GM21723 (cell line): ENCODE measurements around the gene CDYL2.

Source experiments
- ATAC-seq: cut with Tn5 transposase; IDR thresholded peaks from one replicate; pipeline ENCODE4 v1.9.1; 2021; ENCODE audit warnings: mild to moderate bottlenecking, moderate library complexity; ENCODE audit not compliant: unreplicated experiment

Gene CDYL2

DNA sequence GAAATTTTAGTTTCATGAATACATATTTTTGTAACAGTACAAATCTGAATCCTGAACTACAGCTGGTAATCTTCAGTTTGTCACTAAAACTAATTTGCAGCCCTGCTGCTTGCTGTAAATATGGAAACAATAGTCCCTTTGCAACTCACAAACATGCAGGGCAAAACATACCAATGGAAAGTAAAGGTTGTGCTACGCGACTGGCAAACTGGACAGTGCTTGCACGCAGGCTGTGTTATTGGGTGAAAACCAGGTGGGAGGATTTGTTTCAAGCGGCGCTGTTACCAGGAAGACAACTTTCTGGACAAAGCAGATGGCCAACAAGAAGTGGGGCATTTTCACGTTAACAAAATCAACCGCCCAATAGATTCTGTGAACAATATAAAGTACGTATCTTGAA is 93.5 kb downstream of the CDYL2 start:
- peak; percentile 57 for ATAC-seq

- ATAC-seq, result no peak
Observed at GRCh38 chr16:80708823-80709222, 95.6 kb downstream of the CDYL2 start.

DNA sequence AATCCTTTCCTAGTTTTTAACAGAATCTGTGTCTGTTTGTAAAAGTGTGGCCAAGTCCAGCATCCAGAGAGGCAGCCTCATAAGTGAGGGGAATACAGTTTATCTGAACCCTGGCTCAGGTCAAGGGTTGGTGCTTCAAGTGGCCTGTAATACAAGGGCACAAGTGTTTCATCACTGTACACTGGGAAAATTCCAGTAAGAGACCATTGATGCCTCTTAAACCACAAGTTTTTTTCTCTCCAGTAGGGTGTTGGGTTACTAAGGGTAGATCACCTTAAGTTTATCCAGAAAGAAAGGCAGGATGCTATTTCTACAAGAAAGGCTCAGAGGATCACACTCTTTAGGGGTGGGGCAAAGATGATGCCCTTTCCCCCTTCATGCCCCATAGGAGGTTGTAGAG is 96.7 kb downstream of the CDYL2 start:
- no peak for ATAC-seq

DNA sequence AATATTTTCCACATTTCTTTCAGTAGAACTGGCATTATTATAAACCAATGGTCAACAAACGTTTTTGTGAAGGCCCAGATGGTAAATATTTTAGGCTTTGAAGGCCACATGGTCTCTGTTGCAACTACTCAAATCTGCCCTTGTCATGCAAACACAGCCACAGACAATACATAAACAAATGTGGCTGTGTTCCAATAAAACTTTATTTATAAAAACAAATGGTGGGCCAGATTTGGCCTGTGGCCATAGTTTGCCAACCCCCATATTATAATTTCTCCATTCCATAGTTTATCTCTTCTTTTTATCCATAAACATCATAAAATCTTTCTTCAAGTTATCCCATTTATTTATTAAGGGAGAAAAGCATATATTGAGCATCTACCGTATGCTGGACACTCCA is 98.8 kb downstream of the CDYL2 start:
- ATAC-seq, result no peak

- no peak for ATAC-seq
Observed at GRCh38 chr16:80704751-80705505, 99.5 kb downstream of the CDYL2 start.

DNA sequence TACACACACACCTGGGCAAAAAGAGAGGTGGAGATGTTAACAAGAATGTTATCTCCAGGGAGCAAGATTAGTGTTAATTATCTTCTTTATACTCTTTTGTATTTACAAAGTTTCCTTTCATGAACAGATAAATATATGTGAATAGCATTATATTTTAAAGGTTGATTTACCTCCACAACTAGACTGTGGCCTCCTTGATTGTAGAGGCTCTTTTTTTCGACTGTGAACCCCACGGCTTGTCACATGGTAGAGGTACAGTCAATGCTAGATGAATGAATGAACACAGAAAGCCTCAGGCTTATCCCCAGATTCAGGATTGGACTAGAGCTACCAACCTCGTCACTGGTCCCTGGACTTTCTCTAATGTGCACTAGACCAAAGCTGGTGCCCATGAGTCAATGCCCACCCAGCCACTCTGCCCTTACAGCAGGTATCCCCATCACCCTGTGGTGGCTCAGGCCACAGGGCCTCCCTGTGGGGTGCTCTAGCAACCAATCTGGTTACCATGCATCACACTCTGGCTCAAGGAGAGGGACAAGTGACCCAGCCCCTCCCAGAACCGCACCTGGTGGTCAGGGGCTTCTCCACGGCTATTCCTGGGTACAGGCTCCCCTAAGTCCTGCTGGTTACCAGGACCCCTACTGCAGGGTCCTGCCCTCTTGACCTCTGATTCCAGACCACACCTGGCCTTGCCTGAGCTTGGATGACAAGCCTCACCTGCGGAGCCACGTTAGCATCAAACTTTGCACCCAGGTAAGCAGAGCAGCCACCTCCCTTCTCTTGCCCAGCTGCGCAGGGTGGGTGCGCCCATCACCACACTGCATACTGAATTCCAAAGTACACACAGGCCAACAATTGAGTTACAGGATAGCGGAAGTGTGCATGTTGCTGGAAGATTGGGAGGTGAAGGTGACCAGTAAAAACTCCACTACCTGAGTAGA is 101.0 kb downstream of the CDYL2 start:
- no peak for ATAC-seq

DNA sequence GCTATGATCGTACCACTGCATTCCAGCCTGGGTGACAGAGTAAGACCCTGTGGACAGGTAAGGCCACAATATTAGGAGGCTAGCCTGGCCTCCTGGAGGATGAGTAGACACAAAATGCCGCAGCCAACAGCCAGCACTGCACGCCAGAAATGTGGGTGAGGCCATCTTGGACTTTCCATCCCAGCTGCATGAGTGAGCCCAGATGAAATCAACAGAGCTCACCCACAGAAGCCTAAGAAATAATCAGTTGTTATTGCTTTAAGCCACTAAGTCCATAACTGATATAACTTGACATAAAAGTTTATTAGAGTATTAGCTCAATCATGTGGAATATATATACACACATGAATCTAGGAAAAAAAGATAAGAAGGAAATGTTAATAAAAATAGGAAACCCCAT is 101.7 kb downstream of the CDYL2 start:
- no peak for ATAC-seq

DNA sequence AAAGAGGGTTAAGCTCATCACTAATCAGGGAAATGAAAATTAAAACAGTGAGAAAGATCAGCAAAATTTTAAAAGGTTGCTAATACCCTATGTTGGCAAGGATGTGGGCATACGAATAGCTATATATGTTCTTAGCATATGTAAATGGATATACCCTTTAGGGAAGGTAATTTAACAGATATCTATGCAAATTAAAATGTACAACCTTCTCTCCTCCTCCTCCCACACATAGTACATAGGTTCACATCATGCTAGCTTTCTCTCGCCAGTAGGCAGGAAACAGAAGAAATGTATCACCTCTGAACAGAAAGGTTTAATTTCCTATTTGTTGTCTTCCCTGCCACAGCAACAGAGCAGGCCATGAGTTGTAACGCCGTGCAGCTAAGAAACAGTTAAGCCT is 103.8 kb downstream of the CDYL2 start:
- ATAC-seq, result no peak

DNA sequence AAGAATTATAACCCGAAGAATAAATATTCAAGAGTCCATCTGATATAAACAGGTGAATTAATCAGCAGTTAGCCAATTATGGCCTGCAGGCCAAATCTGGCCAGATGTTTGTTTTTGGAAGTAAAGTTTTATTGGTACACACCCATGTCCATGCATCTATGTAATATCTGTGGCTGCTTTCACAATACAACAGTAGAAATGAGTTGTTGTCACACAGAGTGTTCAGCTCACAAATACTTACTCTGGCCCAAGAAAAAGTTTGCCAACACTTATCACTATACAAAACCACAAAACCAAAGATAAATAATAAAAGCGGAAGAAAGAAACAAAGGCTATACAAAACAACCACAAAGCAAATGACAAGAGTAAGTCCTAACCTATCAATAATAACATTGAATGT is 109.4 kb downstream of the CDYL2 start:
- no peak for ATAC-seq

GRCh38 chr16:80693553-80693952 is 110.8 kb downstream of the CDYL2 start:
- no peak for ATAC-seq

DNA sequence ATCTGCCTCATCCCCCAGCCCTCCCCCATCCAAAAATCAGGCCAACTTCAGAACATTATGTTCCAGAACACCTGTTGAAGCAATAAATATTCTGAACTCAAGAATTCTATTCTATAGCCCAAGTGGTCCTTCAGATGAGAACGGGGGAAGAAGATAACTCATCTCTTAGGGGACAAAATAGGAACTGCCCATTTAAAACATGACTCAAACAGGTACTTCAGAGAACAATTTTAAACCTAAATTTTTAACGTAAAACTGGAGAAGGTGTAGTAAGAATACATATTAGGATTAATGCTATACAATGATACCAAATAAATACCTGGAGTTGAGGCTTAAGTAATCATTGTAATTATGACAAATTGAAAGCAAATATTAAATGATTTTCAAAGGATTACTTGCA is 112.1 kb downstream of the CDYL2 start:
- ATAC-seq, result no peak

- no peak for ATAC-seq
Observed at GRCh38 chr16:80691111-80691741, 113.2 kb downstream of the CDYL2 start.

DNA sequence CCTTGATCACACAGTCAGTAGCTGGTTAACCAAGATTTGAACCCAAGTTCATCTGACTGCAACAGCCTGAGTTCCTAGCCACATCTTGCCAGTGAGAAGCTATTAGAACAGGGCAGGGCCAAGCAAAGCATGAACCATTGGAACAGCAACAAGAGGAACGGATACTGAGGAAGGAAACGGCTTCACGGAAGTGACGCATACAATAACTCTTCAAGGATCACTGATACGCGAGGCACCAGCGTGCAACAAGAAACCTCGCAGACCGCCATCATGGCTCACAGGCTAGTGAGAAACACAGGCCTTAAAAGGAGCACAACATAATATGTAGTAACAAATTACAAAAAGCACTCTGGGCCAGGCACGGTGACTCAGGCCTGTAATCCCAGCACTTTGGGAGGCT is 114.9 kb downstream of the CDYL2 start:
- no peak for ATAC-seq

DNA sequence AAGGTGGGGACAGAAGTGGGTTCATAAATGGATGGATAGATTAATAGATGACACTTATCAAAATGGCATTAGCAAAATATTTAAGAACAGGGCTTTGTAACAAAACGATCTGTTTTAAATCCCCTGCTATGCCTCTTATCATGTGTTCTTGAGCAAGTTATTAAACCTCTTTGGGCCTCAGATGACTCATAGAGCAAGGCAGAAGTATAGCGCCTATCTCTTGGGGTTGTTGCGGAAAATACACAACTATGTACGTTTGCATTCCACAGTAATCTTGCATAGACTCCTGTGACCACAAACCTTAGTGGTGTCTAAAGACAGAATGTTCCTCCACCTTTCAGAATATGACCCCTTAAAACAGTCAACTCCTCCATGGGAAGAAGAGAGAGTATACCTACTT is 116.8 kb downstream of the CDYL2 start:
- ATAC-seq, result no peak

DNA sequence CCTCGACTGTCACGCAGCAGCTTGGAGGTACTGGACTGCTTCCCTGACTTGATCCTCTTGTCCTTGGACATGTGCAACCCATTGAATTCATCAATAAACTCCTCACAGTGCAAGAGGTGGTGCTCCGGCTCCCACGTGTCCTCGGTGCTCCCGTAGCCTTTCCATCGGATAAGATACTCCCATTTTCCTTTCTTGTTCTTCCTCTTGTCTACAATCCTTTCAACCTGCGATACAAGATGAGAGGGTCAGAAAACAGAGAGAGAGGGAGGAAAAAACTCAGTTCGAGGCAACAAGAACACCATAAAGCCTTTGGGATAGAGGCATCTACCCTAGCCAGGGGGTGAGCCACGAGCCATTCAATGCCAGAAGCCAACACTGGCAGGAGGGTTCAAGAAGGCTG is 119.5 kb downstream of the CDYL2 start:
- ATAC-seq, result no peak

GRCh38 chr16:80684136-80684765 is 120.1 kb downstream of the CDYL2 start:
- ATAC-seq, result no peak

- ATAC-seq, result no peak
Observed at GRCh38 chr16:80683646-80684045, 120.8 kb downstream of the CDYL2 start.

DNA sequence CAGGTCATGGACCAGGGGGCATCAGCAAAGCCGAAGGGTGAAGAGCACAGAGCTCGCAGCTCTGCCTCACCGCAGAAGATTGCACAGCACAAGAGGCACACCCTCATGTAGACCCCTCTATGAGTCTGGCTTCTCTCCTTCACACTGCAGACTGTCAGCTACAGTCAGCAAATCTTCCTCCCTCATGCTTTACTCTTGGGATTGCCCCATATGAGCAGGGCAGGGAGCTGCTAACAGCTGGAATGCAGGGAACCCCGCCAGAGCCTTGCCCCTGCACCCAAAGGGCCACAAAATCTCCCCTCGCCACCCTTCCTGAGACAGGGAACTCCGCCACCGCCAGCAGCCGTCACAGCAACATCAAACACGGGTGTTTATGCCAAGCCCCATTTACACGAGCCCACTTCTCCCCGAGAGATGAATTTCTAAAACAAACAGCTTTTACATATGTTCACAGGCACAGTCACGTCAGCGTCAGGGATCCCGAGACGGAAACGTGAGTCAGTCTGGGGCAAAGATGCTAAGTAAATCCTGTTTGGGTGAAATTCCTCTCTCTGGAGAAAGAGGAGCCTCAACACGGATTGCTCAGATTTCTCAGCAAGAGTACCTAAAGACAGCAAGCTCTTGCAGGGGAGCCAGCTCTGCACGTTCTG is 121.9 kb downstream of the CDYL2 start:
- ATAC-seq, result no peak

- no peak for ATAC-seq
Observed at GRCh38 chr16:80681436-80681835, 123.0 kb downstream of the CDYL2 start.

GRCh38 chr16:80680839-80681238 is 123.6 kb downstream of the CDYL2 start:
- ATAC-seq, result no peak

DNA sequence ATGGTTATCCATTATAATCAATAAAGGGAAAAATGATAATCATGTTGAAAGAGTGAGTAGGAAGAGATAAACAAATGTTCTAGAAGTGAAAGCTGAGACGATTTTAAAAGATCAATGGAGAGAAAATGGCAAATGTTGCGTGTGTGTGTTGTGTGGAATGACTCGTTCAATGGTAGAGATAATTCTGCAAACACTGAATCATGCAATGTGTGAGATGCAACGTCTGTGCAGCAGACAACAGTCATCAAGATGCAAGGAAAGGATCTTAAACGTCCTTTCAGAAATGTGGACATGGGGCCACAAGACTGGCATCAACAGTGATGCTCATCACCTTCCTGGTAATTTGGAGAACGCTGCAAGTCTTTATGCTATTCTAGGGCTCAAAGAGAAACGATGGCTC is 124.4 kb downstream of the CDYL2 start:
- no peak for ATAC-seq
